ENCODE data around the gene RGS16. TPM values are rescaled to one million over a fixed set of nuclear protein-coding genes. Genes with fewer than 3 reads are reported as not detected.

The RGS16 gene
- total RNA-seq, 1 experiment from 2014 or later, result 0.40 TPM

GRCh38 chr1:182621906-182622305 is 17.7 kb upstream of the RGS16 start:
- ChIA-PET POLR2A (ENCODE audit: unreplicated experiment) (no interaction called here), CTCF (no interaction called here)
- ATAC-seq (no peak), DNase-seq (no peak)
- H3K79me2 ChIP-seq (ENCODE audit: low read length), result no peaks in the 10 kb centered on the region
- intact Hi-C loops (cut with micrococcal nuclease), result no loop called here
- H3K9me3 ChIP-seq (ENCODE audit: low read length), result no peaks in the 10 kb centered on the region
- no peaks in the 10 kb centered on the region for H3F3A ChIP-seq (ENCODE audit: low read length, unreplicated experiment)
- TF ChIP-seq CTCF (conservative IDR thresholded peaks at IDR 0.05; ENCODE audit: low read depth, low read length) (no peak), EZH2phosphoT487 (IDR thresholded peaks at IDR 0.05; ENCODE audit: borderline replicate concordance, low read length) (no peak), EZH2 (IDR thresholded peaks at IDR 0.05; ENCODE audit: low read length, unreplicated experiment) (no peak)
- peaks cover 3% of the 10 kb centered on the region; the same call in 1 of the 2 replicates for H3K4me1 ChIP-seq (ENCODE audit: insufficient read depth, low read length)
- no peaks in the 10 kb centered on the region for H3K9me2 ChIP-seq (replicated peaks; ENCODE audit: low read length)
- H3K4me3 ChIP-seq (ENCODE audit: low read length), result no peak overlapping the region
- peaks cover 2% of the 10 kb centered on the region; the same call in 1 of the 2 replicates for H3K27me3 ChIP-seq (ENCODE audit: low read length)
- H3K4me2 ChIP-seq (ENCODE audit: low read length), result no peak overlapping the region
- H4K20me1 ChIP-seq (ENCODE audit: low read length), result no peaks in the 10 kb centered on the region
- H2AFZ ChIP-seq (ENCODE audit: low read length), result no peak overlapping the region
- no peak overlapping the region for H3K9ac ChIP-seq (ENCODE audit: low read length)
- no peak overlapping the region for H3K27ac ChIP-seq (ENCODE audit: low read length)
- no peaks in the 10 kb centered on the region for H3K36me3 ChIP-seq (ENCODE audit: low read depth, low read length)
- BruUV-seq (replicated peaks), result no TSS peak

- Histone ChIP-seq H2AFZ (ENCODE audit: low read length) (no peak overlapping the region), H3K27ac (ENCODE audit: low read length) (no peak overlapping the region), H3K9me3 (ENCODE audit: low read length) (no peaks in the 10 kb centered on the region), H3K4me2 (ENCODE audit: low read length) (no peak overlapping the region), H3K27me3 (ENCODE audit: low read length) (peaks cover 5% of the 10 kb centered on the region), H3K4me3 (ENCODE audit: low read length) (no peak overlapping the region), H3K9me2 (replicated peaks; ENCODE audit: low read length) (no peaks in the 10 kb centered on the region), H3K79me2 (ENCODE audit: low read length) (no peaks in the 10 kb centered on the region), H3K9ac (ENCODE audit: low read length) (no peak overlapping the region), H3F3A (ENCODE audit: low read length, unreplicated experiment) (no peaks in the 10 kb centered on the region), H3K4me1 (ENCODE audit: insufficient read depth, low read length) (no peaks in the 10 kb centered on the region), H4K20me1 (ENCODE audit: low read length) (no peaks in the 10 kb centered on the region), H3K36me3 (ENCODE audit: low read depth, low read length) (no peaks in the 10 kb centered on the region)
- ChIA-PET POLR2A (ENCODE audit: unreplicated experiment) (no interaction called here), CTCF (no interaction called here)
- DNase-seq, result no peak
- intact Hi-C loops (cut with micrococcal nuclease), result no loop called here
- BruUV-seq (replicated peaks), result no TSS peak
- no peak for ATAC-seq
- TF ChIP-seq CTCF (conservative IDR thresholded peaks at IDR 0.05; ENCODE audit: low read depth, low read length) (no peak), EZH2 (IDR thresholded peaks at IDR 0.05; ENCODE audit: low read length, unreplicated experiment) (no peak)
Observed at GRCh38 chr1:182620924-182621585, 16.9 kb upstream of the RGS16 start.

- ATAC-seq, result no peak
- Histone ChIP-seq H3K9ac (ENCODE audit: low read length) (no peak overlapping the region), H3K27me3 (ENCODE audit: low read length) (peaks cover 30% of the 10 kb centered on the region), H3K9me3 (ENCODE audit: low read length) (no peaks in the 10 kb centered on the region), H3K4me1 (ENCODE audit: insufficient read depth, low read length) (no peaks in the 10 kb centered on the region), H3K4me3 (ENCODE audit: low read length) (no peak overlapping the region), H3K9me2 (replicated peaks; ENCODE audit: low read length) (no peaks in the 10 kb centered on the region), H3K36me3 (ENCODE audit: low read depth, low read length) (no peaks in the 10 kb centered on the region), H3F3A (ENCODE audit: low read length, unreplicated experiment) (no peaks in the 10 kb centered on the region), H4K20me1 (ENCODE audit: low read length) (no peaks in the 10 kb centered on the region), H3K79me2 (ENCODE audit: low read length) (no peaks in the 10 kb centered on the region), H2AFZ (ENCODE audit: low read length) (no peak overlapping the region), H3K4me2 (ENCODE audit: low read length) (no peak overlapping the region), H3K27ac (ENCODE audit: low read length) (no peak overlapping the region)
- TF ChIP-seq CTCF (conservative IDR thresholded peaks at IDR 0.05; ENCODE audit: low read depth, low read length) (no peak), EZH2 (IDR thresholded peaks at IDR 0.05; ENCODE audit: low read length, unreplicated experiment) (no peak), EZH2phosphoT487 (IDR thresholded peaks at IDR 0.05; ENCODE audit: borderline replicate concordance, low read length) (no peak)
- intact Hi-C loops (cut with micrococcal nuclease), result no loop called here
- ChIA-PET POLR2A (ENCODE audit: unreplicated experiment) (no interaction called here), CTCF (no interaction called here)
- BruUV-seq (replicated peaks), result no TSS peak
- no peak for DNase-seq
Observed at GRCh38 chr1:182617734-182618351, 13.7 kb upstream of the RGS16 start.

Measured in PC-3 (cell line).